ENCODE data around the gene DDX47. TPM values are rescaled to one million over a fixed set of nuclear protein-coding genes. Genes with fewer than 3 reads are reported as not detected.
A peak's percentile ranks its signal among the peaks of the same experiment; 100 is the strongest.

Gene DDX47
- total and polyA plus RNA-seq, 10 of the 15 experiments (the other 5 are each of a cell fraction or from before 2014, with no cell fraction given), result 84.8 to 266 (median 120) TPM

DNA sequence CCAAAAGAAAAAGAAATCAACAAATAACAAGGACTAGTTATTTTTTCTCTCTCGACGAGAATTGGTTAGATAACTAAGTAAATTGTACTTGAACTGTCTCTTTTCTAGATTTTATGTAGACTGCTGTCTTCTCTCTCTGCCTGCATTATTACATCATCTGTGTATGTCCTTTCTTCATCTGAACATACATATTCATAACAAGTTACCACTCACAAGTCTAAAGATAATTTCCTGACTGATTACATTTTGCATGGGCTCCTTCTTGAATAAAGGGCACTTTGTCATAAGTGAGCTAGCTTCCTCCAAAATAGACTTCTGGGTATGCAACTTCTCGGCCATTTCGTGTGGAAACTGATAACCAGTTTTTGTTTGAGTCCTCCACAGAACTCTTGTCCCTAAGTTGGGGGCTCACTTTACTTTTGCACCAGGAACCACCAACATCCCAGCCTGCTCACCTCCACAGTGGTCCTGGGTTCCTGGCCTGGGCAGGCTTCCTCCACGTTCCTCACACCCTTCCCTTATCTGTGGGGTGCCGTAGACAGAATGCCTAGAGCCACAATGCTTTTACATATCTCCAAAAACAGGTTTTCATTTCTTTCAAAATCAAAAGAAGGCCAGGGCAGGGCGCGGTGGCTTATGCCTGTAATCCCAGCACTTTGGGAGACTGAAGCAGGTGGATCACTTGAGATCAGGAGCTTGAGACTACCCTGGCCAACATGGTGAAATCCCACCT is 6.2 kb upstream of the DDX47 start:
- peaks cover 38% of the 10 kb centered on the region for H3K4me1 ChIP-seq (ENCODE audit: control insufficient read depth, insufficient read depth, low read length)
- intact Hi-C loops (cut with micrococcal nuclease; ENCODE audit: unreplicated experiment) (no loop called here), in situ Hi-C loops (cut with MboI) (loop anchor here (25.0 kb wide), 1 partner anchor 1980 kb away; no protein-coding TSS in a partner anchor)
- POLR2A ChIA-PET, result interaction anchor here (0.7 kb wide), 1 partner anchor 84 kb away, joined by 4 read pairs; no protein-coding TSS in a partner anchor
- no peak for ATAC-seq
- BruUV-seq (replicated peaks), result no TSS peak
- RAD21 ChIA-PET (ENCODE audit: unreplicated experiment), result interaction anchor here (1.0 kb wide), 1 partner anchor 17 kb away, joined by 3 read pairs; no protein-coding TSS in a partner anchor
- H3K9me3 ChIP-seq (replicated peaks; ENCODE audit: control insufficient read depth, insufficient read depth, low read length), result no peaks in the 10 kb centered on the region
- H2AFZ ChIP-seq (ENCODE audit: control insufficient read depth, low read depth, low read length), result peak overlapping the region; percentile 52; the same call in 1 of the 2 replicates
- H3K4me3 ChIP-seq, result no peak overlapping the region
- SMC1A ChIA-PET (ENCODE audit: uncharacterized antibody, unreplicated experiment), result interaction anchor here (1.1 to 7.3 kb wide), 3 partner anchors 11 to 18 kb away, joined by 3 to 50 read pairs (median 4); no protein-coding TSS in a partner anchor
- H4K20me1 ChIP-seq (ENCODE audit: control insufficient read depth, insufficient read depth), result no peaks in the 10 kb centered on the region
- no peak overlapping the region for H3K4me2 ChIP-seq (ENCODE audit: control insufficient read depth, insufficient read depth)
- H3K27ac ChIP-seq (ENCODE audit: control insufficient read depth, insufficient read depth), result peak overlapping the region; percentile 96
- no peak for DNase-seq (ENCODE audit: low read depth, low spot score)
- no peak for FAIRE-seq
- CTCF ChIA-PET, result interaction anchor here (1.7 to 5.4 kb wide), 3 partner anchors 8 to 30 kb away, joined by 4 to 67 read pairs (median 42); partner anchors contain the start of gene DDX47
- H3K27me3 ChIP-seq (replicated peaks in 1 of 2; ENCODE audit: control insufficient read depth in 2 of 2, insufficient read depth in 2 of 2, low read length in 1 of 2), result no peaks in the 10 kb centered on the region
- WGBS (ENCODE audit: insufficient coverage, insufficient replicate concordance, low lambda C conversion rate, missing lambda C conversion rate), result 63% methylated on average over 8 of the region's 8 CpGs
- H3K9ac ChIP-seq (ENCODE audit: control insufficient read depth, insufficient read depth, low read length), result no peak overlapping the region
- no peaks in the 10 kb centered on the region for H3K79me2 ChIP-seq (ENCODE audit: control insufficient read depth, insufficient read depth, low read length)
- TF ChIP-seq POLR2AphosphoS5 (IDR thresholded peaks at IDR 0.05; ENCODE audit: low read length) (no peak), ZZZ3 (IDR thresholded peaks at IDR 0.05; ENCODE audit: control insufficient read depth, insufficient read length, low read depth) (no peak), PML (IDR thresholded peaks at IDR 0.05; ENCODE audit: low read length) (no peak), BCL11A (IDR thresholded peaks at IDR 0.05; ENCODE audit: low read depth, low read length) (no peak), EGR1 (IDR thresholded peaks at IDR 0.05; ENCODE audit: borderline replicate concordance in 1 of 2, low read depth in 2 of 2, low read length in 2 of 2) (no peak), ZBED1 (IDR thresholded peaks at IDR 0.05; ENCODE audit: borderline replicate concordance) (no peak), RFX5 (IDR thresholded peaks at IDR 0.05; ENCODE audit: low read depth, low read length) (no peak), SUZ12 (IDR thresholded peaks at IDR 0.05; ENCODE audit: unreplicated experiment) (no peak), TBL1XR1 (IDR thresholded peaks at IDR 0.05; ENCODE audit: low read depth, low read length) (no peak), TARDBP (IDR thresholded peaks at IDR 0.05; ENCODE audit: borderline replicate concordance) (no peak), SREBF1 (IDR thresholded peaks at IDR 0.05; ENCODE audit: low read length) (no peak), MXI1 (IDR thresholded peaks at IDR 0.05; ENCODE audit: low read depth, low read length) (no peak), RAD21 (IDR thresholded peaks at IDR 0.05; ENCODE audit: insufficient read depth, low read depth, low read length) (no peak), DPF2 (IDR thresholded peaks at IDR 0.05) (no peak), MYB (IDR thresholded peaks at IDR 0.05; ENCODE audit: borderline replicate concordance, low read depth, low read length) (no peak), CREM (IDR thresholded peaks at IDR 0.05; ENCODE audit: low read depth) (no peak), IRF3 (IDR thresholded peaks at IDR 0.05) (no peak), BACH1 (IDR thresholded peaks at IDR 0.05; ENCODE audit: borderline replicate concordance) (no peak), BRCA1 (IDR thresholded peaks at IDR 0.05; ENCODE audit: low read depth, low read length) (no peak)
- TF ChIP-seq, protein P1, sequence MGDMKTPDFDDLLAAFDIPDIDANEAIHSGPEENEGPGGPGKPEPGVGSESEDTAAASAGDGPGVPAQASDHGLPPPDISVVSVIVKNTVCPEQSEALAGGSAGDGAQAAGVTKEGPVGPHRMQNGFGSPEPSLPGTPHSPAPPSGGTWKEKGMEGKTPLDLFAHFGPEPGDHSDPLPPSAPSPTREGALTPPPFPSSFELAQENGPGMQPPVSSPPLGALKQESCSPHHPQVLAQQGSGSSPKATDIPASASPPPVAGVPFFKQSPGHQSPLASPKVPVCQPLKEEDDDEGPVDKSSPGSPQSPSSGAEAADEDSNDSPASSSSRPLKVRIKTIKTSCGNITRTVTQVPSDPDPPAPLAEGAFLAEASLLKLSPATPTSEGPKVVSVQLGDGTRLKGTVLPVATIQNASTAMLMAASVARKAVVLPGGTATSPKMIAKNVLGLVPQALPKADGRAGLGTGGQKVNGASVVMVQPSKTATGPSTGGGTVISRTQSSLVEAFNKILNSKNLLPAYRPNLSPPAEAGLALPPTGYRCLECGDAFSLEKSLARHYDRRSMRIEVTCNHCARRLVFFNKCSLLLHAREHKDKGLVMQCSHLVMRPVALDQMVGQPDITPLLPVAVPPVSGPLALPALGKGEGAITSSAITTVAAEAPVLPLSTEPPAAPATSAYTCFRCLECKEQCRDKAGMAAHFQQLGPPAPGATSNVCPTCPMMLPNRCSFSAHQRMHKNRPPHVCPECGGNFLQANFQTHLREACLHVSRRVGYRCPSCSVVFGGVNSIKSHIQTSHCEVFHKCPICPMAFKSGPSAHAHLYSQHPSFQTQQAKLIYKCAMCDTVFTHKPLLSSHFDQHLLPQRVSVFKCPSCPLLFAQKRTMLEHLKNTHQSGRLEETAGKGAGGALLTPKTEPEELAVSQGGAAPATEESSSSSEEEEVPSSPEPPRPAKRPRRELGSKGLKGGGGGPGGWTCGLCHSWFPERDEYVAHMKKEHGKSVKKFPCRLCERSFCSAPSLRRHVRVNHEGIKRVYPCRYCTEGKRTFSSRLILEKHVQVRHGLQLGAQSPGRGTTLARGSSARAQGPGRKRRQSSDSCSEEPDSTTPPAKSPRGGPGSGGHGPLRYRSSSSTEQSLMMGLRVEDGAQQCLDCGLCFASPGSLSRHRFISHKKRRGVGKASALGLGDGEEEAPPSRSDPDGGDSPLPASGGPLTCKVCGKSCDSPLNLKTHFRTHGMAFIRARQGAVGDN (IDR thresholded peaks at IDR 0.05), result no peak
- no peaks in the 10 kb centered on the region for H3K36me3 ChIP-seq (ENCODE audit: control insufficient read depth in 2 of 2, insufficient read depth in 2 of 2, low read length in 1 of 2)

Measured in GM12878 (cell line).